PC-3 (cell line): ENCODE data around the gene ALKBH6.

ENCODE experiments used
- CTCF ChIP-seq: fragments of 300-600 bp; sonication (generic); conservative IDR thresholded peaks from 2 replicates; pipeline ENCODE4 v1.5.1; 2017; ENCODE audit warnings: antibody characterized with exemption, low read depth, mild to moderate bottlenecking, low read length
- EZH2 ChIP-seq: fragments of 300-600 bp; sonication (generic); IDR thresholded peaks from one replicate; pipeline ENCODE4 v1.6.1; 2017; ENCODE audit warnings: antibody characterized with exemption, mild to moderate bottlenecking, low read length; ENCODE audit not compliant: unreplicated experiment

DNA sequence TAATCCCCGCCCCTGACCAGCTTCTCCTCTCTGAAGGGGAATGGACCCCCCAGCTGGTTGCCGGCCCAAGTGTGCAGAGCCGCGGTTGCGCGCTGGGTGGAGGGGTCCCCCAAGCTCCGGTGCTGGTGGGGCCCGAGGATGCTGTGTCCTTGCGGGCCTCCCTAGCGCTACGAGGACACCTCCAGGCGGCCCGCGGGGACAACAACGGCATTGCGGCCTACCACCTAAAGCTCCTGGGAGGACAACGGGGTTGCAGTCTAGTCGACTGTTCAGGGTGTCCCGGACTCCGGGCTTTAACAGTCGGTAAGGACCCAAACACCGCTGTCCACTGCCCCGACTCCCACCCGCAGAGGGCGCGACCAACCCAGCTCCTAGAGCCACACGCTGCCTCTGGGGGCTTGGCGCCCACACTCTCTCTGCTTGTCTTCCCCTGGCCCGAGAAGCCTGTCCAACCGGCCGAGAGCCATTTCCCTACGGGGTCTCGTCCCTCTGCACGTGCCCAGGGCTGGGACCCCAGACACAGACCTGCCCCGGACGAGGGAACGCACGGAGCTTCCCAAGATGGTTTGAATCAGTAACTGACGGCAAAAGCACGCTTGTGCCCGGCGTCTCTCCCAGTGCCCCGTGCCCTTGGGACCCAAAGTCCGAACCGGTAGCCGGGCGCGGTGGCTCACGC is 20.0 kb downstream of the ALKBH6 start:
- TF ChIP-seq CTCF (no peak), EZH2 (no peak)
